A673 (cell line): ENCODE data around the gene HSPG2.

ENCODE experiments used
- CTCF ChIP-seq: fragments of 300-800, 200-600 bp; sonication (generic); conservative IDR thresholded peaks from 2 replicates; pipeline ENCODE4 v1.5.1; 2017; ENCODE audit warnings: low read depth, mild to moderate bottlenecking, antibody characterized with exemption, low read length, moderate library complexity, mixed read lengths
- EZH2 ChIP-seq: fragments of 200-600 bp; sonication (generic); IDR thresholded peaks from 2 replicates; pipeline ENCODE4 v1.6.1; 2017; ENCODE audit warnings: borderline replicate concordance, low read depth, mild to moderate bottlenecking, mixed read lengths, antibody characterized with exemption, low read length; ENCODE audit not compliant: poor library complexity, severe bottlenecking

GRCh38 chr1:21926814-21927532 is 10.1 kb downstream of the HSPG2 start:
- TF ChIP-seq CTCF = no peak
- no peak for TF ChIP-seq EZH2
